GM18520 (cell line): ENCODE measurements around the gene UMODL1.

ENCODE experiments used
- ATAC-seq: cut with Tn5 transposase; IDR thresholded peaks from one replicate; pipeline ENCODE4 v1.9.1; 2021; ENCODE audit not compliant: unreplicated experiment

The UMODL1 gene

DNA sequence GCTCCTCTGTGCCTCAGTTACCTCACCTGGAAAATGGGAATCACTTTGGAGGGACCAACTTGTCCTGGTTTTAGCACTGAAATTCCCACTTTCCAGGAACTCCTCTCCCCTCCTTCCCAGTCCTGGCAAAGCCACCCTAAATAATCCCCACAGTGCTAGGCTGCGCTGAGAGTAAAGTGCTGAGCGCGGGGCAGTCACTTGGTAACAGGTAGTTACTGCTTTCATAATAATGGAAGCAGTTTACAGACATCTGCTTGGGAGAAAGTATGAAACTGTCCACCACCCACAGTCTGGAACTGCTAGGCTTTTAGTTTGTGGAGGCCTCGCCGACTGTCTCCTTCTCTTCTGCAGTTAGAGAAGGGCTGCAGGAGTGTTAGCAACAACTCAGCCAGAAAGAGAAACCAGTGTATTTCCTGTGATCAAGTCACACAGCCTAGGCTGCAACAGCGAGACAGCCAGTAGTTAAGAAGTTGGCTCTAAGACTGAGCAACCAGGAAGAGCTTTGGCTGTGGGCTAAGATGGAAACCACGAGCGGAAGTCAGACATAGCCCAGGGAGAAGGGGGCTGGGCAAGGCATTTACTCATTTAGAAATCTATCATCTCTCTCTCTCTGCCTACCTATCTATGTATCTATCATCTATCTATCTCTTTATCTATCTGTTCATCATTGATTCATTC lies 117.0 kb downstream of the UMODL1 start:
- peak; percentile 90 for ATAC-seq

DNA sequence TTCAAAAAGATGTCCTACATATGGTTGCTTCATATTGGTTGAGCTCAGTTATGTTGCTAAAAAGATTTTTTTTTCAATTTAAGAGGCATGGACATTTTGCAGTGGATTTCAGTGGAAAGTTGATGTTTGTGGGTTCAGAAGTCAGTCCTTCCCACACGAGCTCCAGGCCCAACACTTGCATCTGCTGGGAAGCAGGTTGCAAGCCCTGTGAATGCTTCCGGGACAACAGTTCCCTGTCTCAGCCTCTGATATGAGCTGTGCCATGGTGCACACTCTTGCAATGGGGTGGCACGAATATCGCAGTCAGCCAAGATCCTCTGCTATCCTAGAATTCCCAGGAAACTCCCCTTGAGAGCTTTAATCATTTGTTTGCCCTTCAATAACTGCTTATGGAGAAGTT lies 117.5 kb downstream of the UMODL1 start:
- ATAC-seq: no peak

DNA sequence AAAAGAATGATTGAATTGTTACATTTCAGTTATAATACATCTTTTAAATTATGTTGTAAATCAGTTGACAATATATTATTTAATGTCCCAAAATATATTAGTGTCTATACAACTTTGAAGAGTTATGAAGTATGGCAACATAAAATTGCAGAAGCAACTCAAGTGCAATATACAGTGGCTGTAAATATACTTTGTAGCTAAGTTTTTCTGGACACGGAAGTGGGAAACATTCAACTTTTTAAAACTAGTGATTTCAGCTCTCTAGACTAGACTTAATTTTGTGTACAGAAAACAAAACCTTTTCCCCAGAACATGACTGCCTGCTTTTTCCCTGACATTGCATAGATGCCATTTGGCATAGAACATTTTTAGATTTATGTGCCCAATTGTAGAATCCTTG lies 118.3 kb downstream of the UMODL1 start:
- ATAC-seq: no peak

DNA sequence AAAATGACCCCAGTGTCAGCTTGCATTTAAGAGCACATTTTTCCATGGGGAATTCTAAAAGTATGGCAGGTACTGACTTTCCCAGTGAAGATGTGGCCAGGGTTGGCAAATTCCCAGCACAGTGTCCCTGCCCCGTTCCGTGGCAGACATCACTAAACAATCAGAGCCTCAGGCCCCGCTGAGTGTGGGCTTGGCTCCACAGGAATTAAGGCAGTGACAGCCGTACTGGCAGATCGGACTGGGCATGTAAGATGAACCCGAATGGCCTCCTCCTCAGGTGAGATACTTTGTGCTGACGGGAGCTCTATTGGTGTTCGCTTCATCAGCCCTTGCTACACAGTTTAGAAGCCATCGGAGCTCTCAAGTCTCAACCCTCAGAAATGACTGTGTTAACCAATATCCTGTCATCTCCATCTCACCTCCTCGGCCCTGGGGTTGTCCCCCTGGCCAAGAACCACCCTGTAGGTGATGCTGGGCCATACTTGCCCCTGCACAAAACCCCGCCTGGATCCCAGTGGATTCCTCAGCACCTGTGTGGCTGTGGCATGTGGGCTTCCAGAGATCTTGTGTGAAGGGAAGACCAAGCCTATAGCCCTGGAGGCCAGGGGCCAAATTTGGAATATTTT lies 118.9 kb downstream of the UMODL1 start:
- ATAC-seq: no peak

DNA sequence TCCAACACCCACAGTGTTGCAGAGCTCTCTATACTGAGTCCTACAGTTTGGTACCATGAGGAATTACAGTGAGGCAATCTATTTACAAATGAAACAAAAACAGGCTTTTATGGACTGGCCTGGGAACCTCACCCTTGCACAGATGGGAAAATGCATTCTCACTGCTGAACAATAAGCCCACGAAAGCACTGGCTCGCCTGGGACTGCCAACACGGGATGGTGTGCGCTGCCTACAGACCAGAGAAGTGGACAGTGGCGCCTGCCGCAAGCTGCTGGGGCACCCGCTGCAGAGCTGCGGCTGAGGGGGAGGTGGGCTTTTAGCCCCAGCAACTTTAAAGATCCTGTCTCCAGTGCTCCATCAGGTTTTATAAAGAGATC lies 119.4 kb downstream of the UMODL1 start:
- ATAC-seq: no peak

DNA sequence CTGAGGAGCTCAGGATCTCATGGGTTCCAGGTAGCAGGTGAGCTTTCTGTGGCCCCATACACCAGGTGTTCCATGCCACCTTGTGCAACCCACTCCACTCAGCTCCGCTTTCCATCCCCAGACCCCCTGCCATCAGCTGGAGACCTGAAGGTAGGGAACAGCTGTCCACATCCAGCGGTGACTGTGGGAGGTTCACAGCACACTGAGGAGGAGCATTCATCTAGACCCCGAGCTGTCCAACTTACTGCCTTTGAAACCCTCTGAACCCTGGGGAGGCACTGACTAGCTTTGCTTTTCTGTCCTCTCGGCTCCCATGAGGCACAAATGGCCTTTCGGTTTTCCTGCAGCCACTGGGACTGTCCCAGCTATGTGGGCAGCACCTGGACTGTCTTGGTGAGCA lies 119.9 kb downstream of the UMODL1 start:
- no peak for ATAC-seq

DNA sequence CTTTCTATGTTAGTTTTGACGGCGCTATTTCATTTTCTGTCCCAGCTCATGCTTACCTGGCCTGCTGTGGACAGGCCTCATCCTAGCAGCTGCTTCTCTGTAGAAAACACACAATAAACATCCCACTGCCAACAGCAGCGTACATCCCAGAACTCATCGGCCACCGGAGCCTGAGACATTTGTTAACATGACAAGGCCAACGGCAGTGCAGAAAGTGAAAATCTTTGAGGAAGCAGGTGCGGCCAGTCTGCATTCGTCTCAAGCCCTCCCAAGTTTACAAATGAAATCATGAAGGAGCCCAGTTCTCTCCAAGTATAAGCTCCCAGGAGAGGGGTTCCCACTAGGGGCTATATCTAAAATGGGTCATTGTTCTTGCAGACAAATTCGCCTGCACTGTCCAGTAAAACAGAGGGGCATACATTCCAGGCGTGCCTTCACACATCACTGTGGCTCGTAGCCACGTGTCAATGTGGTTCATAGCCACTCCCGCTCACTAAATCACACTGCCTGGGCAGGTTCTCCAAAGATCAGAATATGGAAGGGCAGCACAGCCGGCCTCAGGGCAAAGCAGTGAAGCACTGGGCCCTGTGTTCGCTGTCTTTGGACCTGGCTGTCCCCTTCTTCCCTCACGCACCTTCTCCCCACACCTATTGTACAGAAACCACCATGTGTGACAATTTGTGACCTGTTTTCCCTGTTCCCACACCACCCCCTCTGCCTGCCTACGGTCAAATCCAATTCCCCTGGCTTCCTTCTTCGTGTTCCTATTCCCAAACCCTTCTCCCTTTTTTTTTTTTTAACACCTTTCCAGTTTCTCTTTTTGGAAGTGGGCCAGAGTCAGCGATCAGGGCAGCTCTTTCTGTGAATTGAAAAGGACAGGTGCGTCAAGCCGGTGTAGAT lies 120.8 kb downstream of the UMODL1 start:
- ATAC-seq: no peak
